ENCODE data around the gene HSP90AB1.

- TF ChIP-seq REST (IDR thresholded peaks at IDR 0.05; ENCODE audit: insufficient replicate concordance, low read depth): no peak
- no peak for TF ChIP-seq CTCF (IDR thresholded peaks at IDR 0.05; ENCODE audit: insufficient read depth, low read length)
- TF ChIP-seq GABPA (IDR thresholded peaks at IDR 0.05; ENCODE audit: low read depth): no peak
- no peak for TF ChIP-seq POLR2AphosphoS5 (IDR thresholded peaks at IDR 0.05; ENCODE audit: low read depth)
- TF ChIP-seq SPI1 (IDR thresholded peaks at IDR 0.05; ENCODE audit: borderline replicate concordance, low read depth): no peak
Measured at GRCh38 chr6:44284867-44285266, 38.0 kb downstream of the HSP90AB1 start.
